DOHH2 (cell line): ENCODE data around the gene POU5F1.

Source experiments
- CTCF ChIP-seq: fragments of 200-600 bp; sonication (generic); IDR thresholded peaks from one replicate; pipeline ENCODE4 v1.5.1; 2014; ENCODE audit warnings: antibody characterized with exemption, mild to moderate bottlenecking, low read depth, low read length; ENCODE audit not compliant: poor library complexity, severe bottlenecking
- EZH2phosphoT487 ChIP-seq: fragments of 200-600 bp; sonication (generic); IDR thresholded peaks from 2 replicates; pipeline ENCODE4 v1.6.1; 2017; ENCODE audit warnings: borderline replicate concordance, mild to moderate bottlenecking, antibody characterized with exemption, low read length, moderate library complexity, mixed read lengths

GRCh38 chr6:31203345-31203979 is 33.0 kb upstream of the POU5F1 start:
- TF ChIP-seq CTCF (no peak), EZH2phosphoT487 (no peak)
